Central memory CD8-positive, alpha-beta T cell (primary cell): ENCODE data around the gene NUP62CL.
"Not testable (repeated sequence)": the region's sequence is repeated elsewhere in the genome, so short reads cannot be mapped to it uniquely, and the experiment has no call there.

Experiments
- ATAC-seq: fragments of 150-1000 bp; cut with Tn5 transposase; replicated peaks from 2 replicates; pipeline ENCODE4 v1.10.0; 2022; ENCODE audit warnings: mild to moderate bottlenecking, moderate FRiP score, moderate number of reproducible peaks; ENCODE audit not compliant: poor library complexity, severe bottlenecking; ENCODE audit errors: extremely low read depth
- DNase-seq, 2 donors: peaks; one replicate each; pipeline ENCODE4 v3.0.0; 2021; ENCODE audit warnings: low spot score in 2 of 2
- H3K27ac Mint-ChIP-seq: one replicate; pipeline ENCODE4 v1.8.0; 2022; ENCODE audit warnings: low read depth, mild to moderate bottlenecking, moderate library complexity, mixed read lengths
- H3K27me3 Mint-ChIP-seq: one replicate; pipeline ENCODE4 v1.8.0; 2022; ENCODE audit warnings: mixed read lengths
- H3K36me3 Mint-ChIP-seq: one replicate; pipeline ENCODE4 v1.8.0; 2022; ENCODE audit warnings: mild to moderate bottlenecking, moderate library complexity, mixed read lengths; ENCODE audit not compliant: insufficient read depth
- H3K4me1 Mint-ChIP-seq: one replicate; pipeline ENCODE4 v1.8.0; 2022; ENCODE audit warnings: mixed read lengths
- H3K4me3 Mint-ChIP-seq: one replicate; pipeline ENCODE4 v1.8.0; 2022; ENCODE audit warnings: mild to moderate bottlenecking, moderate library complexity, mixed read lengths
- H3K9me3 Mint-ChIP-seq: one replicate; pipeline ENCODE4 v1.8.0; 2022; ENCODE audit warnings: mixed read lengths

Gene NUP62CL, protein sequence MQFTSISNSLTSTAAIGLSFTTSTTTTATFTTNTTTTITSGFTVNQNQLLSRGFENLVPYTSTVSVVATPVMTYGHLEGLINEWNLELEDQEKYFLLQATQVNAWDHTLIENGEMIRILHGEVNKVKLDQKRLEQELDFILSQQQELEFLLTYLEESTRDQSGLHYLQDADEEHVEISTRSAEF

DNA sequence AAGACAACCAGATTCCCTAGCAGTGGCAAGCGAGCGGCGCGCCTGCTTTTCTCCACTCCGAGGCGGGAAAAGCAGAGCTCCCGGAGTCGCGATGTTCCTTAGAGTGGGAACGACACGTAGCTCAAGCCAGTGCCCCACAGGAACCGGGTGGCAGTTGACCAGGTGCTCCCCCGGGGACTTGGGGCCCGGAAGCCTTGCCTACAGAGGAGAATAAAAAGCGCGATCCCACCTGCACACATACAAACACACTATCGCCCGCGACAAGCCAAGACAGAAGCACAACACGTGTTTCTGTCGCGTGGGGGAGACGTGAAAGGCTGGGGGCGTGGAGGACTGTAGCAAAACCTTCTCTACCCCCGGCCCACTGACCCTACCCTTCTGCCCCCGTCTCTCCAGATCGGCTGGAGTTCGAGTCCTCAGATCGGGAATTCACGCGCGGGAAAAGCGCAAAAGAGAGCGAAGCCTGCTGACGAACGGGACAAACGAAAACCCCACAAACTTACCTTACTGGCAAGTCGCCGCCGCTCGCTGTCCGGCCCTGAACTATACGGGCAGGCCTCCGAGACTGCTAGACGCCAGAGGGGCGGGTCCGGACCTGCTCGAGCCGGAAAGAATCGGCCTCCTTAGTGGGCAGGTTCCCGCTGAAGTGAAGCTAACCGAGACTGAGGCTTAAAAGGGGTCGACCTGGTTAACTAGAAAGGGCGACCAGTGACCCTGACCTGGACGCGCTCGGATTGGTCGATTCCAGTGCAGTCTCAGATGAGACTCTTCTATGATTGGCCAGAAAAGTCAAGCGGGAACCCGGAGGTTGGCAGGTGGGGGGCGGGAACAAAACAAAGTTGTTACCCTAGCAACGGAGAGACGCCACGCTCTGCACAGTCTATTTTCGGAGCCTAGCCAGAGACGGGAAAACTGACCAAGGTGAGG is at the start of gene NUP62CL, which contains the start of gene DNAAF6:
TSS of gene NUP62CL (minus strand) at position 664 of the 927 bp plus-strand sequence. CDS start 31,287 bp downstream, outside the sequence.
TSS of gene DNAAF6 (plus strand) at position 842 of the 927 bp plus-strand sequence. CDS start 6,265 bp downstream, outside the sequence.
- H3K4me3 Mint-ChIP-seq, result peak within 1 kb of the TSS; percentile 80
- no peaks in the 10 kb centered on the region for H3K27me3 Mint-ChIP-seq
- peaks cover 5% of the 10 kb centered on the region for H3K36me3 Mint-ChIP-seq
- DNase-seq, result peak; percentile 29 to 42
- H3K9me3 Mint-ChIP-seq, result no peaks in the 10 kb centered on the region
- H3K4me1 Mint-ChIP-seq, result no peaks in the 10 kb centered on the region
- peak; percentile 81 for ATAC-seq
- H3K27ac Mint-ChIP-seq, result peak within 1 kb of the TSS; percentile 35

DNA sequence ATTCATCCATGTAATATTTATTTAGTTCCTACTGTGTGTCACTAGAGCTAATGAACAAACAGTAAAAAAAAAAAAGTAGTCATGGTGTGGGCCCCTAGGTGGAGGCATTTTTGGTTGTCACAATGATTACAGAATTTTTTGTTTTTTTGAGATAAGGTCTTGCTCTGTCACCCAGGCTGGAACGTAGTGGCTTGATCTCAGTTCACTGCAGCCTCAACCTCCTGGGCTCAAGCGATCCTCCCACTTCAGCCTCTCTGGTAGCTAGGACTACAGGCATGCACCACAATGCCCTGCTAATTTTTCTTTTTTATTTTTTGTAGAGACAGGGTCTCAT is 22.2 kb upstream of the NUP62CL start:
- Mint-ChIP-seq H3K27ac (no peak overlapping the region), H3K4me1 (no peaks in the 10 kb centered on the region), H3K27me3 (peaks cover 14% of the 10 kb centered on the region), H3K36me3 (no peaks in the 10 kb centered on the region), H3K4me3 (no peak overlapping the region), H3K9me3 (no peaks in the 10 kb centered on the region)
- no peak for ATAC-seq
- no peak for DNase-seq

DNA sequence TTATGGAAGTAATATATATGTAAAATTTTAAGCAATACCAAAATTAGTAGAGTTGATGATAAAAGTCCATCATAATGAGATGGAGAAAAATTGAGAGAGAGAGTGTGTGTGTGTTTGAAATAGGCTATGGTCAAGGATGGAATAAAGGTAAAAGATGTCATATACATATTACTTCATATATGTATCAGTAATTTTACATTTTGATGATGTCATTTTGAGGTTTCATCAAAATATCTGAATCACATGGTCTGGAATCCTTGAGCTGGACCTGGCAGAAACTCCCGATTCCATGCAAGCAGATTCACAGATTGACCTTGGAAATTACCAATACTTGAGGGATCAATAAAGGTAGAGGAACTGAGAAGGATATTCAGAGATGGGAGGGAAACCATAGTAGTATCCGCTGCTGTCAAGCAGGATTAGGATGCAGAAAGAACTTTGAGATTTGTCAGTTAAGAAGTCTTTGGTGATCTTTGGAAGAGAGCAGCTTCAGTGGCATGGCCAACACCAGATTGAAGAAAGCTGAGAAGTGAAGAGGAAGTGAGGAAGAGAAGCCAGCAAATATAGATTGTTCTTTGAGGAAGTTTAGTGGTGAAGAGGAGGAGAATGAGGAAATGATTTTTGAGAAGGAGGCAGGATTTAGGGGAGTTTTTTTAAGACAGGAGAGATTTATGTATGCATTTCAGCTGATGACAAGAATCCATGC is 21.7 kb upstream of the NUP62CL start:
- Mint-ChIP-seq H3K9me3 (no peaks in the 10 kb centered on the region), H3K27ac (no peak overlapping the region), H3K36me3 (no peaks in the 10 kb centered on the region), H3K27me3 (peaks cover 9% of the 10 kb centered on the region), H3K4me1 (no peaks in the 10 kb centered on the region), H3K4me3 (no peak overlapping the region)
- ATAC-seq (no peak), DNase-seq (no peak)

DNA sequence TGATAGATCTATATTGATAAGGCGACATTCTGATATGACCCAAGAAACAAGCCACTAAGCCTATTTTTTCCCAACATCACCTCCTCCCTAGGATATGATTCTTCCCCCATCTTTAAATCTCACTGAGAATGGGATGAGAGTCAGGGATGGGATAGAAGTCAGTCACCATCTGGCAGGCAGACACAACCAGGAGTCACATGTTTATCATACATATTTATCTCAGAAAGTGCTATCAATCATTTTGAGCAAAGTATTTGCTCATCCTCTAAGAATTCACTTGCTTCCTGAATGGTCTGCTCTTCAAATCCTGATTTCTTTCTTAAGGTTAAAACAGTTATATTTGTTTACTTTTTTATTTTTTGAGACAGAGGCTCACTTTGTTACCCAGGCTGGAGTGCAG is 20.5 kb upstream of the NUP62CL start:
- Mint-ChIP-seq H3K27me3 (no peaks in the 10 kb centered on the region), H3K4me1 (no peaks in the 10 kb centered on the region), H3K27ac (no peak overlapping the region), H3K9me3 (no peaks in the 10 kb centered on the region), H3K4me3 (no peak overlapping the region), H3K36me3 (no peaks in the 10 kb centered on the region)
- no peak for DNase-seq
- no peak for ATAC-seq

DNA sequence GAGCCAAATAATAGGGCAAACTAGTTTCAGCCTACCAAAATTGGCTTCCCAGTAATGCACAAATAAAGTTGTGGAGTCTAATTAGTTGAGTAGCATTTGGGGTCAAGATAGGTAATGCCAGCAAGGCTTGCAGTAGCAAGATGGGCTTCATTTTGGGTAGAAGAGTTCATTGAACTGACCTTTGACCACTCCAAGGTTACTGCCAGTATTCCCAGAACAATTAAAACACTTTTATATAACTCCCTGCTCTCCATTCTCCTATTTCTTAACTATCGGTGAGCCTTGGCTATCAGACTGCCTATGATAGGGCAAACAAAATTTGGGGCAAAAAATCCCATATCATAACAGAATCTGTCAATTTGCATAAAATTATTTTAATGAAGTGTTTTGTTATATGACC is 7.2 kb upstream of the NUP62CL start:
- Mint-ChIP-seq H3K27ac (no peak overlapping the region), H3K9me3 (no peaks in the 10 kb centered on the region), H3K4me3 (no peak overlapping the region), H3K36me3 (no peaks in the 10 kb centered on the region), H3K27me3 (no peaks in the 10 kb centered on the region), H3K4me1 (no peaks in the 10 kb centered on the region)
- no peak for DNase-seq
- no peak for ATAC-seq

DNA sequence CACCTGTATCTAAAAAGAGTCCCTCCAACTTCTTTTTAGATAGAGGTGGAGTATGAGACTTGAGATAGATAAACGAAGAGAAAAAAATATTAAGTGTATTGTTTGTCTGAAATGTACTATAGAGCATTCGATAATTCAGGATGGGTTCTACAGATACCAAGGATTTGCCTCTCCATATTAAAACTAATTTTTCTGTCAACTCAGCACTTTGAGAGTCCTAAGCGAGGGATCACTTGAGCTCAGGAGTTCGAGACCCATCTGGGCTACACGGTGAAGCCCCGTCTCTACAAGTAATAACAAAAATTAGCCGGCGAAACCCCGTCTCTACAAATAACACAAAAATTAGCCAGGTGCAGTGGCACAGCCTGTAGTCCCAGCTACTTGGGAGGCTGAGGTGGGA is 1.7 kb upstream of the NUP62CL start:
- H3K27ac Mint-ChIP-seq, result no peak overlapping the region
- no peaks in the 10 kb centered on the region for H3K4me1 Mint-ChIP-seq
- ATAC-seq (no peak), DNase-seq (no peak)
- no peaks in the 10 kb centered on the region for H3K27me3 Mint-ChIP-seq
- H3K9me3 Mint-ChIP-seq, result no peaks in the 10 kb centered on the region
- H3K4me3 Mint-ChIP-seq, result no peak overlapping the region
- peaks cover 5% of the 10 kb centered on the region for H3K36me3 Mint-ChIP-seq

DNA sequence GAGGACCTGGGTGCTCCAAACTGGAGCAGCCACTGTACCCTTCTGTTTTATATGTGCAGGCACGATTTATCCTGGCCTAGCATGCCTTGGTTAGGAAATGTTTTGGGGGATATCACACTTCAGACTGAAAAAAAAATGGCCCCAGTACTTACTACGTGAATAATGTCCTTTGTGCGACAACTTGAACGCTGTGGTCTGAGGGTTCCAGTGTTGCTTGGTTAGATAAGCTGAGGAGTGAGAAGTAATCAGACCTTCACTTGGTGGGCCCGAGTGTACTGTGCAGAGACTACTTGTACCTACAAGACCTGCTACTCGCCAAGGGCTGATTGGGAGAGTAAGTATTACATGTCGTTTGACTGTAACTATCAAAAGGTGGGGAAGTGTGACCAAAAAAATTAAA is 856 bp upstream of the NUP62CL start:
- DNase-seq (no peak), ATAC-seq (no peak)
- H3K4me1 Mint-ChIP-seq, result no peaks in the 10 kb centered on the region
- no peak overlapping the region for H3K27ac Mint-ChIP-seq
- no peaks in the 10 kb centered on the region for H3K27me3 Mint-ChIP-seq
- H3K4me3 Mint-ChIP-seq, result peak overlapping the region; percentile 80
- peaks cover 5% of the 10 kb centered on the region for H3K36me3 Mint-ChIP-seq
- H3K9me3 Mint-ChIP-seq, result no peaks in the 10 kb centered on the region

DNA sequence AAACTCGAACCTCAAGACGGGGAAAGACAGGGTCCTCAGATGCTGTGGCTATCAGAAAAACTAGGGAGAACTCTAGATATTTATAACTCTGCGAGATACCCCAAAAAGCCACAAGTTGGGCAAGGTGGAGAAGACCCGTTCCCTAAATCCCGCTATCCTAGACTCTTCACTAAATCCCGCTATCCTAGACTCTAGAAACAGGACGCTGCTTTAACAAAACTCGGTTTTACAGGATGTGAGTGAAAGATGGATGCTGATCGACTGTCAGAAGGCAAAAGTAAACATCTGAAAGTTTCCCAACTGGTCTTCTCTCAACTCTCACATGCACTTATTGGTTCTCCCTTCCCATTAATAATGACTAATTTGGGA is 448 bp upstream of the NUP62CL start:
- DNase-seq, result no peak
- Mint-ChIP-seq H3K9me3 (no peaks in the 10 kb centered on the region), H3K27ac (no peak overlapping the region)

DNA sequence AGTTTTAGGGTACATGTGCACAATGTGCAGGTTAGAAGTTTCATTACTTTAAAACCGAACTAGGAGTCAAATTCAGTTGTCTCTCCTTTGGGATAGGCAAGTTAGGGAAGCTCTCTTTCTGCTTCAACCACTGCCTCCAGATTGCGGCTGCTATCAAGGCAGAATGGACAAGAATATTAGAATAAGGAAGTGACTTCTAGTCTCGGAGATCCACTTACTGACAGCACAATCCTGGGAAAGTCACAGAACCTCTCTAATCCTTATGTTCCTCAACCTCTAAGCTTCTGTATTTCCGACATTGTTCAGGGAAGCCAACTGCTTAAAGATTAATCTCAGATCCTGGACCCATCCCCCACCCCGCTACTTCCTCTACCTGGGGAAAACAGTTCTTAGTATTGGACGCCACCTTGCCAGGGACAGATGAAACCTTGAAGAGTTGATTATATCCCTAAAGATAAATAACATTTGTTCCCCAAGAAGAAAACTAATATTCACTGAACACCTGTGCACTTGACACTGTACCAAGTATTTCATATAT is 2.1 kb downstream of the NUP62CL start:
- Mint-ChIP-seq H3K27me3 (no peaks in the 10 kb centered on the region), H3K4me1 (no peaks in the 10 kb centered on the region), H3K4me3 (no peak overlapping the region), H3K36me3 (peaks cover 5% of the 10 kb centered on the region), H3K27ac (no peak overlapping the region), H3K9me3 (no peaks in the 10 kb centered on the region)
- ATAC-seq (no peak), DNase-seq (no peak)

More for the DNA sequence above, 448 bp upstream of the NUP62CL start:
- peaks cover 5% of the 10 kb centered on the region for H3K36me3 Mint-ChIP-seq
- H3K4me1 Mint-ChIP-seq, result no peaks in the 10 kb centered on the region
- H3K27me3 Mint-ChIP-seq, result no peaks in the 10 kb centered on the region
- ATAC-seq, result no peak
- H3K4me3 Mint-ChIP-seq, result peak overlapping the region; percentile 80

DNA sequence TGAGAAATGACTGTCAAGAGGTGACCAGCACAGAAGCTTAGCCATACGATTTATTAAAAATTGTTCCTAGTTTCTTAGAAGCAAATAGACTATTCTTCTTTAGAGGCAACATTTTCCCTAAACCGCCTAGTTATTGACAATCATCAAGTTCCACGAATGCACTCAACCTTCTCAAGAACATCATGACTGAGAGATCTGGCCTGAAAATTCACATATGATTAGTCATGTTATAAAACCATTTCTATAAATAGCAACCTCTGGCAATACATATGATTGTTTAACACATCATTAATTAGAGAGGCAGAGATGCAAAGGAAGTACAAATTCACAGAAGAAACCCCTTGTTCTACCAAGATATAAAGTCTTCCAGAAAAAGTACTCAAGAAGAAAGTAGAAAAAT is 6.7 kb downstream of the NUP62CL start:
- no peak overlapping the region for H3K27ac Mint-ChIP-seq
- DNase-seq (no peak), ATAC-seq (no peak)
- H3K4me3 Mint-ChIP-seq, result no peak overlapping the region
- H3K4me1 Mint-ChIP-seq, result no peaks in the 10 kb centered on the region
- no peaks in the 10 kb centered on the region for H3K27me3 Mint-ChIP-seq
- no peaks in the 10 kb centered on the region for H3K36me3 Mint-ChIP-seq
- H3K9me3 Mint-ChIP-seq, result no peaks in the 10 kb centered on the region

DNA sequence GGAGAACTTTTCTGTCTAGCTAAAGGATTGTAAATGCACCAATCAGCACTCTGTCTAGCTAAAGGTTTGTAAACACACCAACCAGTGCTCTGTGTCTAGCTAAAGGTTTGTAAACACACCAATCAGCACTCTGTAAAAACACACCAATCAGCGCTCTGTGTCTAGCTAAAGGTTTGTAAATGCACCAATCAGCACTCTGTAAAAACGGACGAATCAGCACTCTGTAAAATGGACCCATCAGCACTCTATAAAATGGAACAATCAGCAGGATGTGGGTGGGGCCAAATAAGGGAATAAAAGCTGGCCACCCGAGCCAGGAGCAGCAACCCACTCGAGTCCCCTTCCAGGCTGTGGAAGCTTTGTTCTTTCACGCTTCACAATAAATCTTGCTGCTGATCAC is 8.2 kb downstream of the NUP62CL start:
- H3K27me3 Mint-ChIP-seq, DNase-seq, H3K4me1 Mint-ChIP-seq, H3K4me3 Mint-ChIP-seq, H3K9me3 Mint-ChIP-seq, H3K36me3 Mint-ChIP-seq, ATAC-seq, H3K27ac Mint-ChIP-seq: not testable (repeated sequence)

DNA sequence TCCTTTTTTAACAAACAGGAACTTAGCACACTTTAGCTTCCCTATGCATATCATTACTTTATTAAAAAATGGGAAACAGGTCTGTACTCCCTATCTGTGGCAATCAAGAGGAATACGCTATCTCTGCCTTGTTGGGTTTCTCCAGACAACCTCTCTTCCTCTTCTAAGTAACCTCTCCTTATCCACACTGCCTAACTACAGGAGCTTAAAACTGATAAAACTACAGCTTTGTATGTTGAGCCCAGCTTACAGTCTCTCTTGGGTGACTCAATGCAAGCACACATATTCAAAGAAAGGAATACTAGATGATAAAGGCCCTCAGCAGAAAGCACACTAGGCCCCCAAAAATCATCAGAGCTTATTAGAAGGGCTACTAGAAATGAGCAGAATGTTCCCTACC is 8.9 kb downstream of the NUP62CL start:
- no peak overlapping the region for H3K4me3 Mint-ChIP-seq
- no peak for DNase-seq
- no peaks in the 10 kb centered on the region for H3K9me3 Mint-ChIP-seq
- H3K36me3 Mint-ChIP-seq, result no peaks in the 10 kb centered on the region
- H3K27me3 Mint-ChIP-seq, result peaks cover 9% of the 10 kb centered on the region
- no peak overlapping the region for H3K27ac Mint-ChIP-seq
- ATAC-seq, result no peak
- no peaks in the 10 kb centered on the region for H3K4me1 Mint-ChIP-seq
